Transverse colon (tissue), 4 donors: Measurements from ENCODE around the gene SBF2. TPM values are rescaled to one million over a fixed set of nuclear protein-coding genes. Genes with fewer than 3 reads are reported as not detected.

Experiments used
- DNase-seq: peaks from one replicate; pipeline ENCODE4 v3.0.0-alpha.2; 2019
- H3K27ac ChIP-seq, 4 donors: fragments of 200-600 bp; sonication (generic); 2 replicates each; pipeline ENCODE4 v1.5.1; 2016 to 2018; ENCODE audit warnings: inconsistent platforms in 4 of 4
- H3K27me3 ChIP-seq: fragments of 200-600 bp; sonication (generic); 2 replicates; pipeline ENCODE4 v1.5.1; 2017; ENCODE audit warnings: inconsistent platforms
- H3K36me3 ChIP-seq, 4 donors: fragments of 200-600 bp; sonication (generic); 2 replicates each; pipeline ENCODE4 v1.5.1; 2017 to 2019; ENCODE audit warnings: inconsistent platforms in 4 of 4
- H3K4me1 ChIP-seq, 4 donors: fragments of 200-600 bp; sonication (generic); 2 replicates each; pipeline ENCODE4 v1.5.1; 2017 to 2020; ENCODE audit warnings: inconsistent platforms in 4 of 4
- H3K4me3 ChIP-seq, 4 donors: fragments of 200-600 bp; sonication (generic); 1 replicate in 1 of 4; 2 replicates in 3 of 4; pipeline versions ENCODE4 v1.5.1 to v1.6.1; 2017 to 2019; ENCODE audit warnings: inconsistent platforms in 4 of 4
- H3K9me3 ChIP-seq, 2 donors: fragments of 200-600 bp; sonication (generic); 2 replicates each; pipeline ENCODE4 v1.5.1; 2017 to 2019; ENCODE audit warnings: inconsistent platforms in 2 of 2
- CTCF ChIP-seq, 5 experiments: fragments of 200-600 bp in 3 of 5; fragments of 450-650 bp in 2 of 5; sonication (generic) in 3 of 5; IDR thresholded peaks; 1 replicate in 2 of 5; 2 replicates in 3 of 5; pipeline ENCODE4 v1.5.1; 2016 to 2017; ENCODE audit warnings: antibody characterized with exemption in 5 of 5, inconsistent platforms in 3 of 5, mild to moderate bottlenecking in 2 of 5, moderate library complexity in 1 of 5
- EP300 ChIP-seq: sonication (generic); formaldehyde crosslinking; IDR thresholded peaks from one replicate; pipeline ENCODE4 v1.6.1; 2017; ENCODE audit warnings: antibody characterized with exemption, low read depth
- POLR2A ChIP-seq: fragments of 450-650 bp; IDR thresholded peaks from one replicate; pipeline ENCODE4 v1.6.1; 2016; ENCODE audit warnings: antibody characterized with exemption, mild to moderate bottlenecking, moderate library complexity
- POLR2AphosphoS5 ChIP-seq, 3 donors: sonication (generic); formaldehyde crosslinking; IDR thresholded peaks; one replicate each; pipeline ENCODE4 v1.6.1; 2016; ENCODE audit warnings: antibody characterized with exemption in 3 of 3
- WGBS, 2 donors: methylation state at CpG; one replicate each; pipeline ENCODE4 v1.1.5; 2018; ENCODE audit warnings: low coverage in 1 of 2; 5-methylcytosine and 5-hydroxymethylcytosine counted together
- in situ Hi-C, 4 donors: fragments of 200-750 bp; cut with MboI; loops; one replicate each; pipeline versions ENCODE4 v1.15.0 to v1.15.1; 2017; ENCODE audit warnings: low sequenced_read_pairs in 3 of 4, low pct_ligation_motif_present in 1 of 4, low pct_unique_long_range_greater_than_20kb in 1 of 4
- intact Hi-C: fragments of 100-400 bp; cut with DNase I; formaldehyde crosslinking; loops from one replicate; pipeline ENCODE4 v1.15.1; 2023; ENCODE audit warnings: low total_unique reads
- total RNA-seq, 4 donors: library from RNA; depleted of rRNA; stranded (reverse); fragments of >200 nt; gene quantifications; one replicate each; pipeline ENCODE4 v1.1.0, GENCODE V29; 2016

SBF2 gene
- total RNA-seq, 4 donors from 2014 or later = 46.4 to 71.0 (median 54.8) TPM

- Histone ChIP-seq H3K4me3 (no peak overlapping the region), H3K27me3 (no peaks in the 10 kb centered on the region), H3K36me3 (no peaks in the 10 kb centered on the region), H3K27ac (peak overlapping the region; percentile 69 to 81 (median 74)), H3K9me3 (no peaks in the 10 kb centered on the region), H3K4me1 (peaks cover 14 to 62% (median 39%) of the 10 kb centered on the region in 4 donors)
- 52 to 58% methylated on average over 6 of the region's 6 CpGs for WGBS, 2 donors
- in situ Hi-C loops = loop anchor here in 1 of 4 donors (10.0 kb wide), 1 partner anchor 571 kb away; no protein-coding TSS in a partner anchor
- TF ChIP-seq EP300 (no peak), CTCF (IDR thresholded peaks at IDR 0.05) (no peak), POLR2A (no peak), POLR2AphosphoS5 (IDR thresholded peaks at IDR 0.05) (no peak)
- intact Hi-C loops = no loop called here
- DNase-seq = no peak
Measured at GRCh38 chr11:10325277-10326011, 31.4 kb upstream of the SBF2 start.

GRCh38 chr11:10324474-10324873 lies 30.5 kb upstream of the SBF2 start:
- intact Hi-C loops (loop anchor here (5.0 kb wide), 1 partner anchor 567 kb away; no protein-coding TSS in a partner anchor), in situ Hi-C loops (loop anchor here (10.0 to 25.0 kb wide), 3 partner anchors 462 to 570 kb away; no protein-coding TSS in a partner anchor)
- Histone ChIP-seq H3K27me3 (no peaks in the 10 kb centered on the region), H3K4me3 (no peak overlapping the region), H3K27ac (peak overlapping the region; percentile 69 to 81 (median 74)), H3K9me3 (no peaks in the 10 kb centered on the region), H3K36me3 (no peaks in the 10 kb centered on the region), H3K4me1 (peaks cover 14 to 62% (median 39%) of the 10 kb centered on the region in 4 donors)
- no peak for DNase-seq
- TF ChIP-seq POLR2A = no peak
- TF ChIP-seq POLR2AphosphoS5 (IDR thresholded peaks at IDR 0.05) = peak in 1 of 3 donors; percentile 27
- 13 to 68% methylated on average over 1 to 3 of the region's 3 CpGs for WGBS, 2 donors

GRCh38 chr11:10323793-10324170 lies 29.8 kb upstream of the SBF2 start:
- H3K4me3 ChIP-seq = no peak overlapping the region
- H3K27me3 ChIP-seq = no peaks in the 10 kb centered on the region
- DNase-seq = no peak
- in situ Hi-C loops (loop anchor here (10.0 to 25.0 kb wide), 3 partner anchors 461 to 569 kb away; no protein-coding TSS in a partner anchor), intact Hi-C loops (loop anchor here (5.0 kb wide), 1 partner anchor 566 kb away; no protein-coding TSS in a partner anchor)
- peaks cover 13 to 58% (median 36%) of the 10 kb centered on the region in 4 donors for H3K4me1 ChIP-seq
- 38 to 45% methylated on average over 1 of the region's 1 CpG for WGBS, 2 donors
- no peaks in the 10 kb centered on the region for H3K36me3 ChIP-seq
- H3K9me3 ChIP-seq = no peaks in the 10 kb centered on the region
- TF ChIP-seq EP300 (no peak), POLR2AphosphoS5 (IDR thresholded peaks at IDR 0.05) (no peak), POLR2A (no peak), CTCF (IDR thresholded peaks at IDR 0.05) (no peak)
- H3K27ac ChIP-seq = peak overlapping the region; percentile 69 to 81 (median 74)

GRCh38 chr11:10322830-10323792 lies 29.1 kb upstream of the SBF2 start:
- Histone ChIP-seq H3K27ac (peak overlapping the region; percentile 69 to 79 (median 78)), H3K27me3 (no peaks in the 10 kb centered on the region), H3K36me3 (no peaks in the 10 kb centered on the region), H3K4me1 (peaks cover 10 to 54% (median 33%) of the 10 kb centered on the region in 4 donors), H3K9me3 (no peaks in the 10 kb centered on the region), H3K4me3 (no peak overlapping the region)
- in situ Hi-C loops = loop anchor here (10.0 to 25.0 kb wide), 3 partner anchors 461 to 568 kb away; no protein-coding TSS in a partner anchor
- intact Hi-C loops = loop anchor here (5.0 kb wide), 1 partner anchor 566 kb away; no protein-coding TSS in a partner anchor
- TF ChIP-seq POLR2AphosphoS5 (IDR thresholded peaks at IDR 0.05) = peak; percentile 32 to 83 (median 68)
- TF ChIP-seq POLR2A = no peak
- peak; percentile 29 for TF ChIP-seq EP300
- peak; percentile 49 to 88 (median 56) for TF ChIP-seq CTCF (IDR thresholded peaks at IDR 0.05)
- DNase-seq = peak; percentile 65
- WGBS, 2 donors = 15 to 23% methylated on average over 7 to 8 of the region's 8 CpGs
